Left renal cortex interstitium (tissue), 4 donors: ENCODE results near the gene RDH8. TPM values are rescaled to one million over a fixed set of nuclear protein-coding genes. Genes with fewer than 3 reads are reported as not detected.

Experiments
- DNase-seq, 4 donors: peaks; one replicate each; pipeline ENCODE4 v3.0.0-alpha.2; 2013; ENCODE audit warnings: low read depth in 4 of 4, low spot score in 2 of 4, missing footprints in 1 of 4
- polyA plus RNA-seq, 4 donors: library from polyadenylated mRNA; unstranded; fragments of 120-200 nt; gene quantifications; one replicate each; pipeline ENCODE4 v1.2.1, GENCODE V29; 2013; ENCODE audit not compliant: insufficient read length in 4 of 4

Gene RDH8
- polyA plus RNA-seq, 4 donors, result 0.27 TPM; not detected in 3

DNA sequence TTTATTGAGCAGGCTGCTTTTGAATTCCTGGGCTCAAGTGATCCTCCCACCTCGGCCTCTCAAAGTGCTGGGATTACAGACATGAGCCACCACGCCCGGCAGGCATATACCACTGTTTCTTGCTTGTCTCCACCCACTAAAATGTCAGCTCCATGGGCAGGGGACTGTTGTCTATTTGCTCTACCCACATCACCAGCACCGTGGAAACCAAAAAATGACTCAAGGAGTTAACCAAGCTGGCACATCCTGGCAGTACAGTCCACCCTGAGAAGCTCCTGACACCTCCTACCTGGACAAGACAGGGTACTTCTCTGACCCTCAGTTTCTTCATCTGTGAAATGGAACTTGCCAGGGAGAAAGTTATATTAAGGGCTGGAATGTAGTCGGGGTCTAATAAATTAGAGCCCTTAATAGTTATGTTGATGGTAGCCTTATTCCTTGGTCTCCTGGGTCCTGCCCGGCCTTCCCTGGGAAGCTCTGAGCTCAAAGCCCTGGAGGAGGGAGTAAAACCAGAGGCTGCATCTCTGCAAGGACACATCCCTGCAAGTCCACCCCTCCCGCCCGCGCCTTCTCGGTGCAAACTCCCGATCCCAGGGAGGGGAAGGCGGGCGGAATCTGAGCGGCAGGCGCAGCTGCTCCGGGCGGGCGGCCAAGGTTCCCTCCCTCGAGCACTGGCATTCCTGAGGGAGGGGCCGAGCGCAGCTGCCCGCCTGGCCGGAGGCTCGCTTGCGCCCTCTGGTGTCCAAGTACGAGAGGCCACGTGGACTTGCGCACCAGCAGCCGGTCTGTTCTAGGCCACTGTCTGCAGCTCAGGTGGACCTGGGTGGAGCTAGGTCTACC, 14.1 kb downstream of the RDH8 start:
- peak in 3 of 4 donors; percentile 78 to 83 (median 82) for DNase-seq

GRCh38 chr19:10033614-10034013, 20.3 kb downstream of the RDH8 start:
- DNase-seq, result no peak

- DNase-seq, result no peak
Observed at GRCh38 chr19:10036601-10037071, 23.4 kb downstream of the RDH8 start.

DNA sequence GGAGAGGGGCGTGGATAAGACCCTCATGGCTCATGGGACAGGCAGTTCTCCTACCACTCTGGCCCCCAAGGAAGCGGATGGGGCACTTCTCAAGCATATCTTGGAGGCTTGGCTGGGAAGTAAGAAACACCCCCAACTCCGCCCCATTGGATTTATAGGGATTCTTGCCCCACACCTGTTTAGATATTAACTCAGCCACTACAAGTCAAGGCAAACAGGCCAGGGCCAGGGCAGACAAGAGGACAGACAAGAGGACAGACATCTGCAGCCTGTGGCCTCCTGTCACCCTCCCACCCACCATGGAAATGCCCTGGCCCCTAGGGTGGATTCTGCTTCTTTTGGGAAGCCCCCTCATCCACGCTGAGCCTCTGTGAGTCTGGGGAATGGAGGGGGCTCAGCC, 24.1 kb downstream of the RDH8 start:
- no peak for DNase-seq

- DNase-seq, result no peak
Observed at GRCh38 chr19:10037809-10038208, 24.5 kb downstream of the RDH8 start.

GRCh38 chr19:10043286-10043927, 30.1 kb downstream of the RDH8 start:
- DNase-seq, result peak; percentile 16 to 47 (median 23)

DNA sequence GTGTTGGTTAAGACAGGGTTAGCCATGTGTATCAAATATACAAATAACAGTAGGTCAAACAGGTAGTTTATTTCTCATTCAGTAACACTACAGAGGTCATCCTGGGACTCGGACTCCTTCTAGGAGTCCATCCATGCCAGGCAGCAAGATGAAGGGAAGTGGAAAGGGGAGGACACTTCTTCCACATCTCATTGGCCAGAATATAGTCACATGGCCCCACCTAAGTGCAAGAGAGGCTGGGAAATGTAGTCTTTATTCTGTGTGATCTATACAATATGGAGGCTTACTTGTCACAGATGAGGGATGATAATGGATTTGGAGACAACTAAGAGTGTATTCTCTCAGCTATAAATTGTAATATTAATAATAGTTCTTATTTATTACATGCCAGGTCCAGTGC, 31.1 kb downstream of the RDH8 start:
- DNase-seq, result no peak

DNA sequence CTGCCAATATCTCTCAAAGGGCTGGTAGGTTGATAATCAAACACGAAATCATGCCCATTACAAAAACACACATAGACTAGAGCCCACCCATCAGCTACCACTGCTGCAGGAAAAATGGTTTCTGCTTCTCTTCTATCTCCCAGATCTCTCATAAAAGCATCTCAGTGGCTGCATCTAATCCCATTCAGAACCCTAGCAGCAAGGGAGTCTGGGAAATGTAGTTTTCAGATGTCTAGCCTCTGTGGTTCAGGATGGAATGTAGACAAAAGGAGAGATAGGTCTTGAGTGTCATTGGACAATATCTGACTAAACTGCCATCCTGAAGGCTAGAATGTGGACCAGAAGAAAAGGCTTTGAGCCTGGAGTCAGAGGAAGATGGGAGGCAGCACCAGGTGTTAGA, 32.1 kb downstream of the RDH8 start:
- no peak for DNase-seq

DNA sequence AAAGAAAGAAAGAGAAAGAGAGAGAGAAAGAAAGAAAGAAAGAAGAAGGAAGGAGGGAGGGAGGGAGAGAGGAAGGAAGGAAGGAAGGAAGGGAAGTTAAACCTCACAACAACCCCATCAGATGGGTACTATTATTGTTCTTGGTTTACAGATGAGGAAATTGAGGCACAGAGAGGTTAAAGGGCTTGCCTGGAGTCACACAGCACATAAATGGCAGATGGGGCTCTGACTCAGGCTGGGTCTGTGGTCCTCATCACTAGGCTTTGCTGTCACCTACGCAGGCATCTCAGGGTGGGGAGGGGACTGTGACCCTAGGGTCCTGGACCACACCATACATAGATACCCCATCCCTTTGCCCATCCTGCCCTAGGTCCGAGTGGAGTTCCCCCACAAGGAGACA, 36.3 kb downstream of the RDH8 start:
- DNase-seq, result no peak

DNA sequence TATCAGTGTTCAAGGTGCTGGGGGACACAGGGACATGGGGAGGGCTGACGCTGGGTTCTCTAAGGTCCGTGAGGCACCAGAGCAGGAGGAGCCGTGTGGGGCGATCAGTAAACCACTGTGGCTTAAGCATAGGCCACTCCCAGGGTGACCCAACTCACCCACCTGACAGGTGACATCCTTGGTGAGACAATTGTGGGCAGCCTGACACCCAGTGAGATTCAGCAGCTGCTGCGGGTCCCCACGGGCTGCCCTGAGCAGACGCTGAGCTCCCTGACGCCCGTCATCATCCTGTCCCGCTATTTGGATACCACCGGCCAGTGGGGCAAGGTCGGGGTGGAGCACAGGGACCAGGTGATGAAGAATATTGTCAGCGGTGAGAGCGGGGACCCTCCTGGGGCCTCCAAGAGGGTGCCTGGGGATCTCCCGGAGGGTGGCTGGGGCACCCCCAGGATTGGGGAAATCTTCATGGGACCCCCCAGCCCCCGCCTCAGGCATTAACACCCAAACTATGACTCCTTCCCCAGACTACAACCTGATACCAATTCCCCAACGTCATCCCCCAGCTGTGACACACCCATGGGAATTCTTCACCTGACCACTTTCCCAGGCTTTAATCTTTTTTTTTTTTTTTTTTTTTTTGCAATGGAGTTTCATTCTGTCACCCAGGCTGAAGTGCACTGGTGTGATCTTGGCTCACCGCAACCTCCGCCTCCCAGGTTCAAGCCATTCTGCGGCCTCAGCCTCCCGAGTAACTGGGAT, 39.5 kb downstream of the RDH8 start:
- DNase-seq, result no peak

DNA sequence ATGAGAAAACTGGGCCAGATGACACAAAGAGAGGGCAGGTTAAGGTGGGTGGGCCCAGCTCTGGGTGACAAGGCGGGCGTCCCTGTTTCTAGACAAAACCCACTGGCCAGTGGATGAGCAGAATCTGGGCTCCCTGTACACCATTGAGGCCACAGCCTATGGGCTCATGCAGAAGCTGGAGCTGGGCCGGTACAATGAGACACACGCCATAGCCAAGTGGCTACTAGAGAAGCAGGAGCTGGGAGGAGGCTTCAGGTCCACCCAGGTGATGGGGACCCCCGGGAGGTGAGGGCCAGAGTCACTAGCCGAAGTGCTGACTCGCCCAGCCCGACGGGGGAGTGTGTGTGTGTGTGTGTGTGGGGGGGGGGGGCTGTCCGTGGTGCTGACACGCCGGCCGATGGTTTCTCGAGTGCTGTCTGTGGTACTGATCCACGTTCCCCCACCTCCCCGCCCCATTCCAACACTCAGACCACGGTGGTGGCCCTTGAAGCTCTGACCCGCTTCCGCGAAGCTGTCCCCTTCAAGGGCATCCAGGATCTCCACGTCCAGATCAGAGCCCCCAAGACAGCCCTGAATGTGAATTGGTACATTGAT, 48.5 kb downstream of the RDH8 start:
- DNase-seq, result no peak

GRCh38 chr19:10068205-10068604, 54.9 kb downstream of the RDH8 start:
- no peak for DNase-seq

- no peak for DNase-seq
Observed at GRCh38 chr19:10069046-10069445, 55.8 kb downstream of the RDH8 start.

DNA sequence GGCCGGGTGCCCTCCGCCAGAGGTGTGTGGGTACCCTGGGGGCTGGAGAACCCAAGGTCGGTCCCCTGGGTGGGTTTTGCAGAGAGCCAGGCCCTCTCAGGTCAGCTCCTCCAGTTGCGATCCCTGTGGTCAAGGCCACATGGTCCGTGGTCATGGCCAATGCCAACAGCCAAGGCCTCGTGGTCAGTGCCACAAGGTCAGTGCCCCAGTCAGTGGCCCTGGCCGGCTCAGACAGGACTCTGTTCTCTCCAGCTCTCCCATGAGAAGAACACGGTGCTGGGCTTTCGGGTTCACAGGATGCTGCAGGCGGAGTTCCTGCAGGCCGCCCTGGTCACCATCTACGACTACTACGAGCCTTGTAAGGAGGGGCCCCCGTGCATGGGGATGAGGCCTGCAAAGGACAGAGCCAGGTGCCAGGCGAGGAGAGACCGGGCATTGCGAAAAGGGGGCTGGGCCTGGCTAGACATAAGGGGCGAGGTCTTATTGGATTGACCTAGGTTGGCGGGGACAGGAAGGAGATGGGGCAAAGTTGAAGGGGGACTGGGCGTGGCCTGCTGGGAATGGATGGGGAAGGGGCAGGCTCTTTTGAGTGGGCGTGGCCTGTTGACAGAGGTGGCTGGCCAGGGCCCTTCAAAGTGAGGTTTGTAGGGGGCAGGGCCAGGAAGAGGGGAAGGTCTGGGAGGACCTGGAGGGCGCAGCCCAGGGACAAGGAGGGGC, 57.6 kb downstream of the RDH8 start:
- no peak for DNase-seq

Other genes with a start within 250 kb of the RDH8 start
- gene ZNF846, start 244.7 kb upstream of the RDH8 start, polyA plus RNA-seq, result 10 to 100 TPM; 12.9 to 37.4 (median 25.4) TPM
- 10 to 100 TPM; 25.0 to 37.8 (median 32.6) TPM for gene FBXL12, start 194.4 kb upstream of the RDH8 start, polyA plus RNA-seq
- 100 to 1,000 TPM; 258 to 375 (median 299) TPM for gene UBL5, start 185.6 kb upstream of the RDH8 start, polyA plus RNA-seq
- 10 to 100 TPM; 48.2 to 90.6 (median 68.8) TPM for gene PIN1, start 178.2 kb upstream of the RDH8 start, polyA plus RNA-seq
- 10 to 100 TPM; 16.2 to 22.5 (median 21.5) TPM for gene OLFM2, start 77.0 kb upstream of the RDH8 start, polyA plus RNA-seq
- gene COL5A3, start 3.0 kb upstream of the RDH8 start, polyA plus RNA-seq, result 1 to 10 TPM in 2 of 4 donors, under 1 TPM in 2; 0.78 to 1.6 (median 1.3) TPM
- 10 to 100 TPM; 21.2 to 34.3 (median 27.5) TPM for gene SHFL, start 72.8 kb downstream of the RDH8 start, polyA plus RNA-seq
- 1 to 10 TPM; 2.3 to 3.5 (median 3.2) TPM for gene ANGPTL6, start 89.2 kb downstream of the RDH8 start, polyA plus RNA-seq
- gene PPAN, start 92.9 kb downstream of the RDH8 start, polyA plus RNA-seq, result 10 to 100 TPM; 25.8 to 44.5 (median 35.7) TPM
- 10 to 100 TPM; 10.3 to 17.2 (median 14.0) TPM for gene P2RY11, start 98.2 kb downstream of the RDH8 start, polyA plus RNA-seq
- 100 to 1,000 TPM; 190 to 229 (median 203) TPM for gene EIF3G, start 106.4 kb downstream of the RDH8 start, polyA plus RNA-seq
- 100 to 1,000 TPM in 2 of 4 donors, 10 to 100 TPM in 2; 80.7 to 129 (median 108) TPM for gene DNMT1, start 181.5 kb downstream of the RDH8 start, polyA plus RNA-seq
- gene S1PR2, start 217.8 kb downstream of the RDH8 start, polyA plus RNA-seq, result 10 to 100 TPM; 11.0 to 14.4 (median 13.1) TPM
- gene MRPL4, start 238.7 kb downstream of the RDH8 start, polyA plus RNA-seq, result 10 to 100 TPM; 31.5 to 59.7 (median 48.7) TPM